ENCODE results near the gene POLE. TPM values are rescaled to one million over a fixed set of nuclear protein-coding genes. Genes with fewer than 3 reads are reported as not detected.

The POLE gene
- total RNA-seq, 1 experiment from 2014 or later: 147 TPM

- H3K27ac ChIP-seq (ENCODE audit: insufficient read length, low read depth, low read length): no peak overlapping the region
- H3K4me2 ChIP-seq (ENCODE audit: insufficient read depth, insufficient read length, low read length): no peak overlapping the region
- H2BK120ac ChIP-seq (ENCODE audit: low read depth, low read length, poor library complexity, severe bottlenecking): no peak overlapping the region
- no peak overlapping the region for H3K56ac ChIP-seq (ENCODE audit: insufficient read length, low read depth, low read length)
- H3K4me1 ChIP-seq (ENCODE audit: insufficient read depth, low read length): no peaks in the 10 kb centered on the region
- H4K8ac ChIP-seq (replicated peaks; ENCODE audit: insufficient read length, low read depth, low read length): no peak overlapping the region
- no peaks in the 10 kb centered on the region for H3K27me3 ChIP-seq (ENCODE audit: insufficient read depth, low read length)
- no peak overlapping the region for H2AK5ac ChIP-seq (ENCODE audit: insufficient read length, low read length)
- Mint-ChIP-seq H3K36me3 (ENCODE audit: insufficient read depth in 1 of 3, low read depth in 3 of 3) (peaks cover 44 to 94% (median 87%) of the 10 kb centered on the region in 3 experiments), H3K4me1 (no peaks in the 10 kb centered on the region), H3K27ac (no peak overlapping the region), H3K4me3 (no peak overlapping the region), H3K9me3 (no peaks in the 10 kb centered on the region), H3K27me3 (ENCODE audit: low read depth) (no peaks in the 10 kb centered on the region)
- H4K91ac ChIP-seq (ENCODE audit: insufficient read length, low read depth, low read length): no peak overlapping the region
- no peaks in the 10 kb centered on the region for H3K79me1 ChIP-seq (ENCODE audit: insufficient read depth, low read depth, low read length, poor library complexity, severe bottlenecking)
- H3K14ac ChIP-seq (ENCODE audit: insufficient read depth, low read length): no peak overlapping the region
- H4K5ac ChIP-seq (ENCODE audit: insufficient read length, low read depth, low read length): no peak overlapping the region
- H3K18ac ChIP-seq (ENCODE audit: insufficient read length, low read depth, low read length): no peak overlapping the region
- H2BK12ac ChIP-seq (ENCODE audit: insufficient read length, low read depth, low read length): no peak overlapping the region
- no peak for DNase-seq
- H2BK20ac ChIP-seq (ENCODE audit: low read depth, low read length, poor library complexity, severe bottlenecking): no peak overlapping the region
- H4K20me1 ChIP-seq (ENCODE audit: control insufficient read depth, insufficient read depth, insufficient read length): no peaks in the 10 kb centered on the region
- no peaks in the 10 kb centered on the region for H3K79me2 ChIP-seq (ENCODE audit: insufficient read depth, low read length)
- H3K9ac ChIP-seq (ENCODE audit: extremely low read depth, insufficient read length, low read length): no peak overlapping the region
- no peak overlapping the region for H2BK5ac ChIP-seq (ENCODE audit: insufficient read length, low read length)
- TF ChIP-seq CTCF (conservative IDR thresholded peaks at IDR 0.05): no peak
- no CpG with 5 or more reads among the region's 32 CpGs for WGBS (ENCODE audit: extremely low coverage, insufficient read length, low lambda C conversion rate)
- no peak overlapping the region for H2BK15ac ChIP-seq (ENCODE audit: low read depth, low read length)
- H2AFZ ChIP-seq (ENCODE audit: low read length): no peak overlapping the region
- no peak overlapping the region for H3K4ac ChIP-seq (ENCODE audit: low read depth, low read length)
- H3K23me2 ChIP-seq (ENCODE audit: insufficient read length, low read depth, low read length, poor library complexity, severe bottlenecking): no peaks in the 10 kb centered on the region
- H3K23ac ChIP-seq (ENCODE audit: insufficient read length, low read depth, low read length): no peak overlapping the region
- H3T11ph ChIP-seq (ENCODE audit: low read length): no peak overlapping the region
- no peaks in the 10 kb centered on the region for H3K9me3 ChIP-seq (ENCODE audit: control insufficient read depth, low read depth, low read length)
These were observed 28.8 kb downstream of the POLE start for GRCh38 chr12:132658149-132658894.

Data from H9 (cell line).